ENCODE results near the gene MAPK1IP1L. TPM values are rescaled to one million over a fixed set of nuclear protein-coding genes. Genes with fewer than 3 reads are reported as not detected.
"Not testable (repeated sequence)": the region's sequence is repeated elsewhere in the genome, so short reads cannot be mapped to it uniquely, and the experiment has no call there.

Gene MAPK1IP1L
- total RNA-seq, 3 donors from 2014 or later: 67.7 to 72.7 (median 69.7) TPM

DNA sequence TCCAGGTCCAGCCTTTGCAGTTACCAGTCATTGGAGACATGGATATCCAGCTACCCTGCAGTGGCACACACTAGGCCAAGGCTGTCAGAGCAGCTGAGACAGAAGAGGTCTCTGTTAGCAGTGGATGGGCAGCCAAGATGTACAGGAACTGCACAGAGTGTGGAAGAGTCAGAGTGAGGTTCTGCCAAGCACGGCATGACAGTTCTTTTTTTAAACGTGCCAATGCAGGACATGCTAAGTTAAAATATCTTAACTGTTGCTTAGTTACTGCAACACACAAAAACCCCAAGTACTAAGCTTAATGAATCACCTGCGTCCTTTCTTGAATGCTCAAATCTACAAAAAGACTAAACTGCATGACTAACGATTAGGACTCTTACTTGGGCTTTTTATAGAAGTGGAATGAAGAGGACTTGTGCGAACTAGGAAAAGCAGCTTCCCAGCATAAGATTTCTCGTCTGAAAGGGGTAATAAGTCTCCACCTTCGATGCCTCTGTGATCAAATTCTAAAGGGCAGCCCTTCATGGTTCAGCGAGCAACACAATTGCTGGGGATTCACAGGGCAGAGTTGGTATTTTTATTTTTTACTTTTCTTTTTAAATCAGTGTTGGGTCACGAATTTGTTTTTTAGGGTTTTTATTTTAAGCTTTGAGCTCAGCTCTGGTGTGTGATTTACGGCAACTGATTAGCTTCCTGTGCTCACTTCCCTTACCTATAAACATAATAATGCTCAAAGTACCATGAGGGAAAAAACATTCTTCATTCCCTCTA lies 20.6 kb downstream of the MAPK1IP1L start:
- ATAC-seq: peak; percentile 43
- Histone ChIP-seq H3K4me3 (no peak overlapping the region), H3K36me3 (ENCODE audit: low read depth) (no peaks in the 10 kb centered on the region), H3K4me1 (ENCODE audit: low read depth) (peaks cover 2% of the 10 kb centered on the region), H3K9me3 (no peaks in the 10 kb centered on the region)
- no peak for DNase-seq
- no peak for TF ChIP-seq CTCF (IDR thresholded peaks at IDR 0.05)
- intact Hi-C loops (cut with DNase I, micrococcal nuclease): no loop called here

DNA sequence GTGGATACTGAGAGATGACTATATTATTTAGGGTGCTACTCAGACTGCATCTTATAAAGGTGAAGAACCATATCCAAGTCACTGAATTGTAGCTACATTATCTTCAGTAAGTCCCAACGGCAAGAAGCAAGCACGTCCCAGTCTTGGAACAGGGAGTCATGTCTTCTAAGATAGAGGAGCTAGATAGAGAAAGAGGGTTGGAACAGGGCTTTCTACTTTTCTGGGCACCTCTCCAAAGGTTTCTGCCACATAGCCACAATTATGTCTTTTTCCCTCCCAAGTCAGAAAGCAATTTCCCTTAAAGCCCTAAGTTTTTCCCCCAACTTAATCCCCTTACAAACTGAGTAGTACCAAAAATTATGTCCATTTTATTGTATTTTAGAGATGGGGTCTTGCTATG lies 22.4 kb downstream of the MAPK1IP1L start:
- Histone ChIP-seq H3K4me3 (no peak overlapping the region), H3K36me3 (ENCODE audit: low read depth) (no peaks in the 10 kb centered on the region), H3K9me3 (no peaks in the 10 kb centered on the region), H3K4me1 (ENCODE audit: low read depth) (peaks cover 2% of the 10 kb centered on the region)
- ATAC-seq (no peak), DNase-seq (no peak)
- no peak for TF ChIP-seq CTCF (IDR thresholded peaks at IDR 0.05)
- intact Hi-C loops (cut with DNase I, micrococcal nuclease): no loop called here

DNA sequence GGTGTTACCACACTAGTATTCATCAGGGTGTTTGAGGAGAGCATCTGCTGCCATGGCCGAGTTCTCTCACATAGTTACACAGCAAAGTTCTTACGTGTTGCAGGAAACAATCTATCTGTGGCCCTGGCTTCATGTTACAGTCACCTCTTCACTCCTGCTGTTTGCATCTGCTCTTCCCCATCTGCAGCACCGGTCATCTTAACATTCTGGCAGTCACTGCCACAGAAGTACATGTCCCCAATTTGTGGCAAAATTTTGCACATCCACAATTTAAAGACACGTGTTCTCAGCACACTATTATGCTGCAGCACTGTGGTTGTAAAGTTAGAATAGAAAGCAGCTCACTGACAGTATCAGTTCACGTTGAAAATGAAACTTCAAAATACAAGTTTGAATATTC lies 23.2 kb downstream of the MAPK1IP1L start:
- H3K4me3 ChIP-seq: no peak overlapping the region
- H3K9me3 ChIP-seq: no peaks in the 10 kb centered on the region
- ATAC-seq (no peak), DNase-seq (no peak)
- H3K36me3 ChIP-seq (ENCODE audit: low read depth): no peaks in the 10 kb centered on the region
- H3K4me1 ChIP-seq (ENCODE audit: low read depth): peaks cover 2% of the 10 kb centered on the region
- intact Hi-C loops (cut with DNase I, micrococcal nuclease): no loop called here
- no peak for TF ChIP-seq CTCF (IDR thresholded peaks at IDR 0.05)

GRCh38 chr14:55075628-55076175 lies 24.3 kb downstream of the MAPK1IP1L start:
- Histone ChIP-seq H3K4me1 (ENCODE audit: low read depth) (peaks cover 2% of the 10 kb centered on the region), H3K4me3 (no peak overlapping the region), H3K9me3 (no peaks in the 10 kb centered on the region), H3K36me3 (ENCODE audit: low read depth) (no peaks in the 10 kb centered on the region)
- TF ChIP-seq CTCF (IDR thresholded peaks at IDR 0.05): no peak
- no peak for ATAC-seq
- DNase-seq: no peak
- intact Hi-C loops (cut with DNase I, micrococcal nuclease): no loop called here

DNA sequence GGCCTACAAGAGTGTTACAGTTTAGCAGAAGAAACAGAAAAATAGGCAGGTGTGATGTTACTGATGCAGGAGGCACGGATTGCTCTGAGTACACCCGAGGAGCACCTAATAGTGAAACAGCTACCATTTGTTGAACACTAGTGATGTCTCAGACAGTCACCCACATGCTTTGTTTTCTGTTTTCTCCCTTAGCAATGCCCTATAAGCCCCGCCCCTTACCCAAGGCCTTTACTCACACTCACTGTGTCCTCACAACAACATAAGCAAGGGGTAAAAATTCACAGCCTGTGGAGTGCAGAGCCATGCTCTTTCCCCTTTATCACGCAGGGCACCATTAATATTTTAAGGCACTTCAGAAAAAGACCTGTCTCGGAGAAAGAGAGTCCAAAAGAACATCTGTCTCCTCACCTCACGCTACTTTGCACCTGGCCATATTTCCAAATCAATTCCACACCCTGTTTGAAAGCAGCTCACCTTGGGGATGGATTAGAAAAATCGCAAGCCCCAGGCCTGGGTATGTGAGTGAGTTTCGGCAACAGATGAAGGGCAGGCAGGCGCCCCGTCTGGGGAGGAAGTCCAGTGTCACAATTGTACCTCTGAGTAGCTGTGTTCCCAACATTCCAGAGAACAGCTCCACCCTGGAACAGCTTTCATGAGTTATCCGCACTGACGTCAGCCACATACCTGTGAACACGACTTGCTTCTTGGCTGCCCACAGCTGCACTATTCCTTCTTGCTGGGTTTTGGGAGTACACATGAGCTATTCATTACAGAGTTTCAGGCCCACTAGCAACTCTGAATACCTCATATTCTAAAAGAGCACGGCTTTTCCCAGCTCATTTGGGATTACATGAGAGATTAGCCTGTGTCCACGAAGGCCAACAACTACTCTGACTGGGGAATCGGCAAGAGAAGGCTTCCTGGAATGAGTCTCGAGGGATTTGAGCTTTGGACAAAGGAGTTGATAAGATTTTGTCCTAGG lies 26.0 kb downstream of the MAPK1IP1L start:
- intact Hi-C loops (cut with DNase I, micrococcal nuclease): no loop called here
- TF ChIP-seq CTCF (IDR thresholded peaks at IDR 0.05): no peak
- Histone ChIP-seq H3K4me1 (ENCODE audit: low read depth) (no peaks in the 10 kb centered on the region), H3K36me3 (ENCODE audit: low read depth) (no peaks in the 10 kb centered on the region), H3K9me3 (no peaks in the 10 kb centered on the region), H3K4me3 (no peak overlapping the region)
- ATAC-seq (peak; percentile 93), DNase-seq (peak in 2 of 3 donors; percentile 63 to 82)

DNA sequence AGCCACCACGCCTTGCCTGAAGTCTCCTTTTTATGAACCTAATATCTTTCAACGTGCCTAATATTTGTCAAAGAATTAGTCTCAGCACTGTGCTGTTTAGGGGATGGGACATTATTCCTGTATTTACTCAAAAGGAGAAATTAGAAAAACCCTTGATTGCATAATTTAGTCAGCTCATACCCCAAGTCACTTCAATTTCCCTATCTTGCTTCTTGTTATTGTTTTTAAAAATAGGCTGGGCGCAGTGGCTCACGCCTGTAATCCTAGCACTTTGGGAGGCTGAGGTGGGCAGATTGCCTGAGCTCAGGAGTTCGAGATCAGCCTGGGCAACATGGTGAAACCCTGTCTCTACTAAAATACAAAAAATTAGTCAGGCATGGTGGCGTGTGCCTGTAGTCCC lies 28.5 kb downstream of the MAPK1IP1L start:
- ATAC-seq; H3K4me1 ChIP-seq (ENCODE audit: low read depth); H3K4me3 ChIP-seq; H3K36me3 ChIP-seq (ENCODE audit: low read depth); DNase-seq; H3K9me3 ChIP-seq: not testable (repeated sequence)
- intact Hi-C loops (cut with DNase I, micrococcal nuclease): loop anchor here in 1 of 2 donors (5.0 kb wide), 1 partner anchor 77 kb away; no protein-coding TSS in a partner anchor
